Glomerular endothelial cell (primary cell): Measurements from ENCODE around the gene MPP1. TPM values are rescaled to one million over a fixed set of nuclear protein-coding genes. Genes with fewer than 3 reads are reported as not detected.

Source experiments
- DNase-seq: peaks from one replicate; pipeline ENCODE4 v3.0.0-alpha.2; 2011; ENCODE audit warnings: low read depth, low spot score; ENCODE audit errors: extremely low read depth
- total RNA-seq: library from RNA; depleted of rRNA; stranded (reverse); fragments of >200 nt; gene quantifications from 2 replicates; pipeline ENCODE4 v1.2.3, GENCODE V29; 2015

MPP1 gene
- total RNA-seq, 1 donor from 2014 or later: 39.2 TPM

DNA sequence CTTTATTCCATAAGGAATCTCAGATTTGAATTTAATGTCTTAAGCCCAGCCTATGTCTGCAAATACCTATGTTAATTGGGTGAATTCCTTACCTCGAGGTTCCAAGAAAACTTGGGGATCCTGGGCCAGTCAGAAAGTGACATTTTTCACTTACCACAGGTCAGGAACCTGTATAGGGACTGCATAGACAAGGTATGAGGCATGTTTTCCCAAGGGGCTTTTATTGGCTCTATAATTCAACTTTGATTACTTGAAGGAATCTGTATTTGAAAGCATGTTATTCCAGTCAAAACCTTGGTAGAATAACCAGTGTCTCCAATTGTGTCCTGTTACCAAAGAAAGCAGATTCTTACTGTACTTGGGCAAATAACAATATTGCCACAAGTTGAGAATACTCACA, 8.5 kb upstream of the MPP1 start:
- no peak for DNase-seq

DNA sequence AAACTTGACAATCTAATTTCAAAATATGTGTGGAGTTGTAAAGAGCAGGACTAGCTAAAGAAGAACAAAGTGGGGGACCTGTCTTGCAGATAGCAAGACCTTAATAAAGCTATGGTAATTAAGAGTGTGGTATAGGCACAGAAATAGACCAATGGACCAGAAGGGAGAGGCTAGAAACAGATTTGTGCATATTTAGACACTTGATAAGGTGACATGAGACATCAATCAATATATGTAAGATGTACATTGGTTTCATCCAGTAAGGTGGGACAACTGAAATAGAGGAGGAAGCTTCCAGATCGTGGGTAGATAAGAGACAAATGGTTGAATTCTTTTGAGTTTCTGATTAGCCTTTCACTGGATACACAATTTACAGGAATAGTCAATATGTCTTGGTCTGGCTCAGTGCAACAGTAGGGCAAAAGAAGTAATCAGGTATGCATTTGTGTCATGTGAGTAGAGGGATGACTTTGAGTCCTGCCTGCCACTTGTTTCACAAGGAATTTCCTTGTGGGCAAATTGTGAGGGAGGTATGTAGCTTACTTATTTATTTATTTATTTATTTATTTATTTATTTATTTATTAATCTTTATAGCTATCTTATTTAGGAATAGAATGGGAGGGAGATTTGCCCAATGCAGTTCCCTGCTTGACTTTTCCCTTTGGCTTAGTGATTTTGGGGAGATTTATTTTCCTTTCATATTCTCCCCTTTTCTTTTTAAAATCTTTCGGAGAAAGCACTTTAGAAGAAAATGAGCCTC, 7.2 kb upstream of the MPP1 start:
- no peak for DNase-seq

DNA sequence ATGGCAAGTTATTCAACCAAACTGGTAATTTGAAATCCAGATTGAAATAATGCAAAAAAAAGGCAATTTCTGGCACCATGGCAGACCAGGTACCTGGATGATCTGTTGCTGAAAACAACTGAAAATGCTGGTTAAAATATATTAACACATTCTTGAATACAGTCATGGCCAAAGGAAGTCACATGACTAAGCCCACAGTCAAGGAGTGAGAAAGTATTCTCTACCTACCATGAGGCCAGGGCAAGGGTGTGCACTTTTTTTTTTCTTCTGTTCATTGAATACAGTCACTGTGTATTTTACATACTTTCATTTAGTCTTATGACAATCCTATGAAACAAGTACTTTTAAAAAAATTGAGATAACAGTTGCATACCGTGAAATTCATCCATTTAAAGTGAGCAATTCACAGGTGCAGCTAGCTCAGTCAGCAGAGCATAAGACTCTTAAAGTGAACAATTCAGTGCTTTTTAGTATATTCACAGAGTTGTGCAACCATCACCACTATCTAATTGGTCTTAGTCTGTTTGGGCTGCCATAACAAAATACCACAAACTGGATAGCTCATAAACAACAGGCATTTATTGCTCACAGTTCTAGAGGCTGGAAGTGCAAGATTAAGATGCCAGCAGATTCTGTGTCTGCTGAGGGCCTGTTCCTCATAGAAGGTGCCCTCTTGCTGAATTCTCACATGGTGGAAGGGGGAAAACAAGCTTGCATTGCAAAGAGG, 4.8 kb upstream of the MPP1 start:
- DNase-seq: no peak

DNA sequence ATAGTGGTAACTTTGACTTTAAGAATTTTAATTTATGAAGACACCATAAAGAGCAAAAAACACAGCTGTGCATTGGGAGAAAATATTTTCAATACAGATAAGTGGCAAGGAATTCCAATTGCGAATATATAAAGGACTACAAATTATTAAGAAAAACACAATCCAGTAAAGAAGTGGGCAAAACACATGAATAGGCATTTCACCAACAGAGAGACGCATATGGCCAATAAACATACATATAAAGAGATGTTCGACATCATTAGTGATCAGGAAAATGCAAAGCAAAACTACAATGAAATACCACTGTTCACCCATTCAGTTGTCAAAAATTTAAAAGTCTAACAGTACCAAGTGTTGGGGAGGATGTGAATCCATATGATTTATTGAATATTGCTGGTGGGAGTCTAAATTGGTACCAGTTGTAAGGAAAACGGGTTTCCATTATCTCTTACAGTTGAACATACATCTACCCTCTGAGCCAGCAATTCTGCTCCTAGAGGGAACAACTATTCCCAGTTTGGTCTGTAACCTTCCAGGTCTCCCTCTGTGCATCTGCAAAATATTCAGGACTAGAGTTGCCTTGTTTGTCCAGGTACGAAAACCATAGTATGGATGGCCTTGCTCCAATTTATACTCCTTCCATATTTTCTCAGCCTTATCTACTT, 1.7 kb upstream of the MPP1 start:
- no peak for DNase-seq

DNA sequence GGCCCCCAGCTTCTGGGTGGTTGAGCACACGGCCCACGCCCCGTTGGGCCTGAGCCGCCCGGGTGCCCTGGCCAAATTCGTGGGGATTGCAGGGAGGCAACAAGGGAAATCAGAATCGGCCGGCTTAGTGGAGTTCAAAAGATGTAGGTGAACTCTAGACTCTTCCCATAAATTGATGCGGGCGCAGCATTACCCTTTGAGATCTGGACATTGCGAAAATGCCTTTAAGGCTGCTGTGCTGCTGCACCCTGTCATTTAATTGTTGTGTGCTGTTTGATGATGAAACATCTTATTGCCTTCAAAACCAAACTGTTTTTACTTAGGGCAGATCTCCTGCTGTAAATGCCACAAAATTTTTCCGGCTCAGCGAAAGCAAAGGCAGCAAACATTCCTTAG, 409 bp upstream of the MPP1 start:
- no peak for DNase-seq

DNA sequence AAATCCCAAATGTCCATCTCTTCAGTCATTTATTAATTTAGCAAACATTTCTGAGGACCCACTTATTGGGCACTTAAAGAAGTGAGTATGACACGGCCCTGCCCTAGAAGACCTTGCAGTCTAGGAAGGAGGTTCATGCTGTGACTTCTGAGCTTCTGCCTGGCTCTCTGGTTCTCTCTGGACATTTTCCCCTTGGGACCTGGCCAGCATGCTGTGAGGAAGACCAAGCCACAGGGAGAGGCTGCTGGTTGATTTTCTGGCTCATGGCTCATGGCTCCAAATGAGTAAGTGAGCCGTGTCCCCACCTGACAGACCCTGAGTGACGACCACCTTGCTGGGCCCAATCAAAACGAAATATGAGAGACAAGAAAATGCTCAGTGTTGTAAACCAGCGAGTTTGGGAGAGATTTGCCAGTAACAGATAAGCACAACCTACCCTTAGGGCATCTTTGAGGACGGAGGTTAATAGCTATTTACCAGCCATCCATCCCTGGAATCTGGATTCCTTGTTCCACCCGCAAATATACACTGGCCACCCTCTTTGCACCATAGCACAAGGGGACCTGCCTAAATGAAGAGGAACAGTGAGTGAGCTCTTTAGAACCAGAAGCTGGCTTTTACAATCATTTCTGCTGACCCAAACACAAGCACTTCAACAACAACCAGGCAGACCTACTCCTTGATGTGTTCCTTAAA, 876 bp downstream of the MPP1 start:
- no peak for DNase-seq

DNA sequence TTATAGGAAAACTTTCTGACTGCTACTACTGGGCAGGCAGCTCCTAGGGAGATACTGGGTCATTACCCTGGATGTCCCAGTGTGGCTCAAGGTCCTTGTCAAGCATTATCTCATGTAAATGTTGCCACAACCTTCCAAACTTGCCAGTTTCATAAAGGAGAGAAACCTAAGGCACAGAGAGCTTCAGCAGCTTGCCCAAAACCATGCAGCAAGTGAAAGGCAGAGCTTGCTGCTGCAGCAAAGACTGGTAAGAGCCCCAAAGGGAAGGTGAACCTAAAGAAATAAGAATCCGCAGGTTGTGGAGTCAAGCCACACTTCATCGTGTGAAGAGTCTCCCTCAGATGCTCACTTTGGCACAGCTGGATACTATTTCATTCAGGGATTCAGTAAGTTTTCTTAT, 2.3 kb downstream of the MPP1 start:
- no peak for DNase-seq

DNA sequence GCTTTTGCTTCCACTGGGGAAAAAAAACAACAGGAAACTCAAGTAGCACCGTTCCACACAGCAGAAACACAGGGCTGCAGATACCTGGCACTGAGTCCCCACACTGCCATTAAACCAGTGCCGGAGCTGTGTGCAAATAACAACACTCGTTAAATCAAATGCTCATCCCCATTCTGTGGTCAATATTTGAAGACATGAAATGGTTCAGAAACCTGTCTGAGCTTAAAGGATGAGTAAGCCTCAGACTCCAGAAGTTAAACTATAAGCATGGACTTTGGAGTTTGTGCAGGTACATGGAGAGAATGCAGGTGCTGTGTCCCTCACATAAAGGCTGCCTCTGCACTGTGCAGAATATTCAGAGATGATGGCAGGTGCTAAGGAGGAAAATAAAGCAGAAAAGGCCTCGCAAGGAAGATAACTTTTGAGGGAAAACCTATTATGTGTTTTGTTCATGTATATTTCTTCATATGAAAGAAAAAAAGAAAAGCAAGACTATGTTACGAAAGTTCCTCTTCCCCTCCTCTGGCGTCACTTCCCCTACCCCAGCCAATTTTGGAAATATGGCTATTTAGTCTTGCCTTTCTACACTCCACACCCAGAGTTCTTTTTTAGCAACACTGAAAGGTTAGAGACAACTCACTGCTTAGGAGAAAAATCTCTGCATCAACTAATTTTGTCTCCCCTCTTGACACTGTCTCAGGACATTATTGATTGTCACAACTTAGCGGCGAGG, 4.6 kb downstream of the MPP1 start:
- no peak for DNase-seq

DNA sequence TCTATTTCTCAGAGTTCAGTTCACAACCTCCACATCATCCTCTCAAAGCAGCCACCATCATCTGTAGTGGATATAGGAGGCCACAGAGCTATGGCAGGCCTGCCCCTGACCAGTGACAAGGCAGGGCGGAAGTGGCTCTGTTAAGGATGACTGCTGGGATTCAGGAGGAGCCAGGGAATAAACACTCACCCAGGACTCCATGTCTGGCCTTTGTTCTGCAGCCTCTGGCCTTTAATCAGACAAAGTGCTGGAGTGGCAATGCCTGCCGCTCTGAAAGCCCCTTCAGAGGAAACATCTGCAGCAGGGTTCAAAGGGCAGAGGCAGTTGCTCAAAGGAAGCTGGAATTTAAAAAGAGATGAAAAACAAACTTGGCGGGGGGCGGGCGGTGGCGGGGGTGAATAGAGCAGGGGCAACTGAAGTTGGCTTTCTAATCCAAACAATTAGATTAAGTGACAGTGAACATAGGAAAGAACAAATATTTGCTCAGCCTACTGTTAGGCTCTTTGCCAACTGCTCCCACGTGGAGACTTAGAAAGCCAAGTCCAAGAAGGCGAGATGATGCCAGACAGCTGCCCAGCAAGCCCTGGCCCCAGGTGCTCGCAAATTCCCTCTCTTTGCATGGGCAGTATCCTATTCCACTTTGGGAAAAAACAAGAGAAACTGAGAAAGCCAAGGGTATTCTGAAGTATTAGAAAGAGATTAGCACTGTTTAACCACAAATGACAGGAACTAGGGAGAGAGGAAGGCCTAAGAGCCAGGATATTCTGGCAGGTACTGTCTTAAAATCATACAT, 5.5 kb downstream of the MPP1 start:
- DNase-seq: peak; percentile 61

DNA sequence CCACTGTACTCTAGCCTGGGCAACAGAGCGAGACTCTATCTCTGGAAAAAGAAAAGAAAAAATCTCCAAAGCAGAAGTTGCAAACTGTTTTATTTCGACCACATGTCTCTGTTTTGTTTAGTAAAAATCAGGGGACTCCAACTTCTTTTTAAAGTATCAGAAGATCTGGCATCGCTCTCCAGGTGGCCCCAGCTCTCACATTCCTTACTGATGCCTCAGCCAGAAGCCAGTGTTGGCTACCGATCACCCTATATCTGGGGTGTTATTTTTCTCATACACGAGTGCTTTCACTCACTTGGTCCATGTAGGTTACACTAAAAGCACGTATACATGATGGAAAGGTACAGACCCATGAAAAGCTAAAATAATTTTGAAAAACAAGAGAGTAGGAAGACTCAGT, 8.3 kb downstream of the MPP1 start:
- no peak for DNase-seq

DNA sequence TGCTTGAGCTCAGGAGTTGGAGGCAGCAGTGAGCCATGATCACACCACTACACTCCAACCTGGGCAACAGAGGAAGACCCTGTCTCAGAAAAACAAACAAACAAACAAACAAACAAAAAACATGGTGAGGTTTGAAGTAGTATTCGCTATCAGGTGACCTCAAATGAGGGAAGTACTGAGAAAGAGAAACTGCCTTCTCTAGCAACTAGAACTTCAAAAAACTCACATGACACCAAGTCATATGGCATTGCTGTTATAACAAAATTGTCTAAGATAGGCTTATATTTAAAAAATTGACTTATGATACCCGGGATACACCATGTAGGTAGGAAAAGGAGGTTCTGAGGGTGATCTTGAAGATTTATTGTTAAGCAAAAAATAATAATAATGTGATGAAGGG, 10.3 kb downstream of the MPP1 start:
- no peak for DNase-seq

DNA sequence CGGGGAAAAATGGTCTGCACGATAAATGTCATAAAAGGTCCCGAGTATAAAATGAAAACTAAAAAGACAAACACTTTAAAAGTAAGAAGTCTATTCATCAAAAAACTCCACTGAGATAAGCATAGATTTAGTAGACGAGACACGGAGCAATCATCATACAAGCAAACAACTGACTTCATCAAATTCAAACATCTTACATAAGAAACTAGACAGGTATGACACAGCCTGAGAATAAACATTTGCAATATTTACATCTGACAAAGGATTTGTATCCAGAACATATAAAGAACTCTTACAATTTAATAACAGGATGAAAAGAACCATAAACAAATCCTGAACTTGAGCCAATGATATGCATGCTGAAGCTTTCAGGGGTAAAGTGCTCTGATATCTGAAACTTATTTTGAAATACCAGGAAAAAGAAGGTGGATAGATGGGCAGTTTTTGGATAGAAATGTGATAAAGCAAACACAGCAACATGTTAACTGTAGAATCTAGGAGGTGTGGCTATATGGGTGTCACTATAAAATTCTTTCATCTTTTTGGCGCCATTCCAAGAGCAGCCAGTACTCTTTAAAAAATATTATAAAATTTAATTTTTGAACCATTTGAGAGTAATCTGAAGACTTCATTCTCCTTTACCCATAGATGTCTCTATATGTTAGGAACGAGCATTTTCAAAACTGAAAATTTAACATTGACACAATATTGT, 12.0 kb downstream of the MPP1 start:
- no peak for DNase-seq

DNA sequence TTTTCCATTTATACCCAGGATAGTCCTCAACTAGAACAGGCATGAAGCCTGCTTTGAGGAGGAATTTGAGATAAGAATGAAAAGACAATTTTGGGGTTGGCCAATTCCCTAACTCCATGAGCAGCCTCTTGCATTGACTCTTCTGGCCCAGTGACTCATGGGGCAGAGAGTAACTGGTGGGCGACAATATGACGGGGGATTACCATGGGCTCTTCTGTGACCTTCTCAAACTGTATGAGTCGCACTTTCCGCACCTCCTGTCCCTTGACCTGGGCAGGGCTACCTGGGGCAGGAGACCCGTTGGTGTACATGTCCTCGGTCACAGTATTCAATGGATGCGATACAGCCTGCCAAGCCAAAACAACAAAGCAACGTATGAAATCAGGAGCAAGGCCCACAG, 13.3 kb downstream of the MPP1 start:
- no peak for DNase-seq

DNA sequence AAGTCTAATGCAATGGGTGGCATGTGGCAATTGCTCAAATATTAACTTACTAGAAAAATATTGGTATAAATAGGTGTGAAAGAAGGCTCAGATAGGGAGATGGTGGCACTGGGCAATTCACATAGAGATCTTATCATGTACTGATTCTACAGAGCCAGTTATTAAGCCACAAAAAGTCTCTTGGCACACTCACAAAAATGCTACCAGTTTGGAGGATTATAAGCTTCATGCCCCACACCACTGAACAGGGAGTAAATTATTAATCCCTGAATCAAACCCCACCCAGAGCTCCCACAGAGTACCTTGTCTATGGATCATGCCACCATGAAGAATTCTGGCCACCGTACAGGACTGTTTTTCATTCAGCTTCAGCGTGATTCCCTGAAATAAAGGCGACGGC, 13.8 kb downstream of the MPP1 start:
- no peak for DNase-seq

DNA sequence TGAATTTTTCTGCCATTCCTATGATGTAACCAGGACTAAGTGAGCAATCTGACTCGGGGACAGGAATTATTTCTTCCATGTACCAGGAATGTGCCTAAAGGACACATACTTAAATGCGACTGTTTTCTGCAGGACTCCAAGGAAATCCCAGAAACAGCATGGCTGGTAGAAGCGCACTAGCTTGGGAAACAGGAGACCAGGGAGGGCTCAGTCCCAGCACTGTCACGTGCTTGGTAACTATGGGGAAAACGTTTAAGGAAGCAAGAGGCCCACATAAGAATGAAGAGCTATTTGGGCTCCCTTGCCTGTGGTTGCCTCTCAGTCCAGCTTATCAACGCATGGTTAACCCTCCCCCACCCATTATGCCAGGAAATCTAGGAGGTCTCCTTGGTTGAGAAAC, 19.6 kb downstream of the MPP1 start:
- no peak for DNase-seq

DNA sequence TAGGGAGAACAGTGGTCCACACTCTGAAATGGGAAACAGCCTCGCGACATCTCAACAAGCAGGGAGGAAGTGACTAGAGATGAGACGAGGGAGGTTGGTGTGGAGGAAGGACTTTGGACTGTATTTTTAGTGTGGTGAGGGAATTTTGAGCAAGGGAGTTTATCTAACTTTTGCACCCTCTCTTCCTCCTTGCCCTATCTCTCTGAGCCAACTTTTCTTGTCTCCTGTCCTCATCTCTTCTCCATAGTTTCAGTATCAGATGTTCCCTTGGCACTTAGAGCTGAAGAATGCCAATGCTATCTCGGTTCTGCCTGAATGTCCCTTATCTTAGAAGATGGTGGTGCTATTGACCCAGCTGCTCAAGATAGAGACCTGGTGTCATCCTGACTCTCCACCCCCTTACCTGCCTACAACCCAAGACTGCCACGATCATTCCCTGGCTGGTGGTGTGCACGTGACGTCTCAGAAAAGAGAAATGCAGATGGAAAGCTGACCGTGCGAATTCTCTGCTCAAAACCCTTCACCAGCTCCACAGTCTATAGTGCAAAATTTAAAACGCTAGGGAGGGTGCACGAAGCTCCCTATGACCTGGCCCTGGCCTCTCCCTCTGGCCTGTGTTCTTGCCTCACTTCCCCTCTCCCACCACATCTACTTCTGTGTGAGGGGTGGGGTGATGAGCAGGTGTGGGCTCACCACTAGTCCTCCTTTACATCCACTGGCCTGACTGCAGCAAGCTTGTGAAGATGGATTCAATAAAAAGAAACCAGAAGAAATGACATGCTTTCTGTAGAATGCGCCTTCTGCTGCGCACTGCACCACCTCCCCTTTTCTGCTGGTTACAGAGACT, 20.9 kb downstream of the MPP1 start:
- no peak for DNase-seq

DNA sequence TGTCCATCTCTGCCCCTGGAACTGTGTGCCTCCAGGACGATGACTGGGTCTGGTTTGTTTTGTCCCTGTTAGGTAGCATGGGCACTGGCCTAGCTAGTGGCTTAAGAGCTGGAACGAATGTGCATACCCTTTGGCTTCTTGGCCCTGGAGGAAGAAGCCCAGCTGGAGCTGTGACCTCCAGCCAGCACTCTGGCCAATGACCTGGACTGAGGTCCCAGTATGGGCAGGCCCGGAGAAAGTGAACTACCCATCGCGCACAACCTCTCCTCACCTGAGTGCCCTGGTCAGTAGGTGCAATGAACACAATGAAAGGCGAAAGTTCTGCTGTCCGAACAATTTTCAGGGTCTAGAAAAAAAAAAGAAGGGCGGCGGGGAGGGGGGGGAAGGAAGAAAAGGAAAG, 24.3 kb downstream of the MPP1 start:
- DNase-seq: no peak

DNA sequence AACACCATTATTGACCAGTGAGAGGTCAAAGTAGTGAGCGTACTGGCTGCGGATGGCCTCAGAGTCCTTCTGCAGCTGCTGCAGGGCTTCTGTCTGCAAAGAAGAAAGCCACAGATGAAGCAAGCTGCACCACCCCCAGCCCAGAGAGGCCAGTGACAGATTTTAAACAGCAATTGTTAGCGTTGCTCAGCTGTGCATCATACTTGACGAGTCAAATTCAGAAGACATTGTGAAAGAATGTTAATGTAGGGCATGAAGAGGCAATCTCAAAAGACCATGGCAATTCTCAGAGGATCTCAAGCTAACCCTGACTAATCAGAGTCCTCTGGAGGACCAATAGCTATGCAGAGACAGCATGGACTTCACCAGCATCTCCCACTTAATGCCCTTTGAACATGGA, 26.0 kb downstream of the MPP1 start:
- no peak for DNase-seq
